SK-N-SH (cell line): ENCODE data around the gene KRTAP11-1. TPM values are rescaled to one million over a fixed set of nuclear protein-coding genes. Genes with fewer than 3 reads are reported as not detected.

Experiments used
- CTCF ChIA-PET: fragments of 300-600, 350-600 bp; formaldehyde crosslinking; extraction: SDS; loops from one replicate; lab custom pipeline; 2021; lab: Yijun Ruan, JAX
- POLR2A ChIA-PET: fragments of 350-600 bp; sonication (Branson Sonifier 250); formaldehyde crosslinking; extraction: SDS; loops from one replicate; lab custom pipeline; 2020; ENCODE audit warnings: antibody characterized with exemption, inconsistent platforms; lab: Yijun Ruan, JAX
- DNase-seq: peaks from one replicate; pipeline ENCODE4 v3.0.0; 2012
- H2AFZ ChIP-seq: fragments of 200-600 bp; sonication (generic); 2 replicates; pipeline ENCODE4 v1.8.1; 2016; ENCODE audit warnings: antibody characterized with exemption, mild to moderate bottlenecking, low read depth
- H3F3A ChIP-seq: fragments of 200-600 bp; sonication (generic); replicated peaks from 2 replicates; pipeline ENCODE3; 2016; ENCODE audit warnings: antibody characterized with exemption, mild to moderate bottlenecking; ENCODE audit not compliant: insufficient read depth
- H3K27ac ChIP-seq, 2 experiments: fragments of 200-500 bp in 1 of 2; fragments of 200-600 bp in 1 of 2; sonication (Bioruptor generic) in 1 of 2; sonication (generic), shearing (Covaris generic) in 1 of 2; 2 replicates each; pipeline versions ENCODE4 v1.5.1 to v1.6.1; 2014 to 2016; ENCODE audit warnings: low read depth in 2 of 2, inconsistent platforms in 1 of 2, low read length in 1 of 2, mild to moderate bottlenecking in 1 of 2, mixed read lengths in 1 of 2
- H3K27me3 ChIP-seq: fragments of 200-600 bp; sonication (generic), shearing (Covaris generic); 2 replicates; pipeline ENCODE4 v1.6.1; 2016; ENCODE audit warnings: mixed run types; ENCODE audit not compliant: insufficient read depth
- H3K36me3 ChIP-seq, 2 experiments: fragments of 200-500 bp in 1 of 2; fragments of 200-600 bp in 1 of 2; sonication (Bioruptor generic) in 1 of 2; sonication (generic) in 1 of 2; replicated peaks in 1 of 2; 2 replicates each; pipeline versions ENCODE3 to v1.5.1; 2014 to 2016; ENCODE audit warnings: low read length in 1 of 2, mild to moderate bottlenecking in 1 of 2; ENCODE audit not compliant: insufficient read depth in 2 of 2, control insufficient read depth in 1 of 2
- H3K4me1 ChIP-seq, 2 experiments: fragments of 200-500 bp in 1 of 2; fragments of 200-600 bp in 1 of 2; sonication (Bioruptor generic) in 1 of 2; sonication (generic), shearing (Covaris generic) in 1 of 2; 2 replicates each; pipeline versions ENCODE4 v1.5.1 to v1.6.1; 2014 to 2016; ENCODE audit warnings: low read depth in 1 of 2, low read length in 1 of 2, mixed run types in 1 of 2; ENCODE audit not compliant: insufficient read depth in 2 of 2, control insufficient read depth in 1 of 2
- H3K4me2 ChIP-seq: fragments of 200-600 bp; sonication (generic), shearing (Covaris generic); 2 replicates; pipeline ENCODE4 v1.6.1; 2017; ENCODE audit warnings: mixed run types
- H3K4me3 ChIP-seq, 2 experiments: fragments of 200-500 bp in 1 of 2; fragments of 200-600 bp in 1 of 2; sonication (Bioruptor generic) in 1 of 2; sonication (generic), shearing (Covaris generic) in 1 of 2; 2 replicates each; pipeline versions ENCODE4 v1.5.1 to v1.8.1; 2014 to 2016; ENCODE audit warnings: low read depth in 2 of 2, inconsistent platforms in 1 of 2, low read length in 1 of 2, mild to moderate bottlenecking in 1 of 2, mixed read lengths in 1 of 2, moderate library complexity in 1 of 2
- H3K79me2 ChIP-seq: fragments of 200-600 bp; sonication (generic); 2 replicates; pipeline ENCODE4 v1.8.1; 2017; ENCODE audit warnings: mild to moderate bottlenecking; ENCODE audit not compliant: insufficient read depth
- H3K9ac ChIP-seq: fragments of 200-600 bp; sonication (generic); 2 replicates; pipeline ENCODE4 v1.6.1; 2017; ENCODE audit warnings: mixed run types
- H3K9me2 ChIP-seq: fragments of 200-600 bp; sonication (generic); 2 replicates; pipeline ENCODE4 v1.6.1; 2017; ENCODE audit warnings: mixed run types
- H3K9me3 ChIP-seq: fragments of 200-600 bp; sonication (generic); 2 replicates; pipeline ENCODE4 v1.6.1; 2017; ENCODE audit warnings: mixed run types, mild to moderate bottlenecking, moderate library complexity
- H4K20me1 ChIP-seq: fragments of 200-600 bp; sonication (generic); 2 replicates; pipeline ENCODE4 v1.6.1; 2017; ENCODE audit warnings: mild to moderate bottlenecking, mixed run types; ENCODE audit not compliant: insufficient read depth
- CHD2 ChIP-seq: fragments of 150-350 bp; IDR thresholded peaks from 2 replicates; pipeline ENCODE4 v1.6.1; 2018; ENCODE audit warnings: low read length; ENCODE audit not compliant: partially characterized antibody
- CTCF ChIP-seq: fragments of 200-600 bp; sonication (generic); IDR thresholded peaks from 2 replicates; pipeline ENCODE4 v1.6.1; 2017; ENCODE audit warnings: antibody characterized with exemption, mild to moderate bottlenecking, moderate library complexity
- EZH2phosphoT487 ChIP-seq: fragments of 200-600 bp; sonication (generic); IDR thresholded peaks from 2 replicates; pipeline ENCODE4 v1.6.1; 2017; ENCODE audit warnings: low read depth, mixed run types, mild to moderate bottlenecking, antibody characterized with exemption, moderate library complexity, borderline replicate concordance
- IRF3 ChIP-seq: fragments of 150-350 bp; IDR thresholded peaks from 2 replicates; pipeline ENCODE4 v1.6.1; 2016; ENCODE audit warnings: mild to moderate bottlenecking, low read depth, low read length
- SIN3A ChIP-seq: IDR thresholded peaks from 2 replicates; pipeline ENCODE4 v1.6.1; 2012; ENCODE audit warnings: low read depth, mild to moderate bottlenecking, low read length, moderate library complexity, borderline replicate concordance
- USF1 ChIP-seq: IDR thresholded peaks from 2 replicates; pipeline ENCODE4 v1.4.0; 2012; ENCODE audit warnings: low read depth, borderline replicate concordance
- polyA plus RNA-seq, 3 experiments: library from polyadenylated mRNA; depleted of rRNA; stranded (reverse); fragments of >200 nt; gene quantifications; 2 replicates each; pipeline ENCODE4 v1.2.3, GENCODE V29; 2012

Gene KRTAP11-1
- polyA plus RNA-seq, 1 of the 3 experiments (the other 2 are of a cell fraction), result not detected

- TF ChIP-seq CTCF (no peak), CHD2 (no peak), IRF3 (no peak), USF1 (no peak)
These were observed 33.5 kb downstream of the KRTAP11-1 start (continued) for GRCh38 chr21:30847627-30848500.

GRCh38 chr21:30842990-30843389 is 38.4 kb downstream of the KRTAP11-1 start:
- Histone ChIP-seq H3K4me2 (no peak overlapping the region), H3F3A (no peaks in the 10 kb centered on the region), H3K27ac (no peak overlapping the region), H3K36me3 (no peaks in the 10 kb centered on the region)
- POLR2A ChIA-PET, result no interaction called here
- TF ChIP-seq CTCF (peak; percentile 20; the same call in 1 of the 2 replicates), EZH2phosphoT487 (no peak), SIN3A (no peak)
- TF ChIP-seq, all 33 proteins: peak for 1
- H2AFZ ChIP-seq, result no peak overlapping the region
- CTCF ChIA-PET, result interaction anchor here (0.6 kb wide), 1 partner anchor 290 kb away, joined by 3 read pairs; no protein-coding TSS in a partner anchor
- no peak overlapping the region for H3K4me3 ChIP-seq
- no peaks in the 10 kb centered on the region for H3K9me3 ChIP-seq
- no peak overlapping the region for H3K9ac ChIP-seq
- no peaks in the 10 kb centered on the region for H3K4me1 ChIP-seq
- DNase-seq, result no peak
- no peaks in the 10 kb centered on the region for H4K20me1 ChIP-seq
- no peaks in the 10 kb centered on the region for H3K27me3 ChIP-seq
- H3K9me2 ChIP-seq, result no peaks in the 10 kb centered on the region
- no peaks in the 10 kb centered on the region for H3K79me2 ChIP-seq
